Activated CD4-positive, alpha-beta T cell treated with anti-CD3 and anti-CD28 coated beads, Interleukin-2, amount 50 U/mL, for 16 hours (primary cell): Measurements from ENCODE around the gene RAB17.

Source experiments
- DNase-seq: peaks from one replicate; pipeline ENCODE4 v3.0.0-alpha.2; 2020

Gene RAB17

GRCh38 chr2:237575869-237576862, 14.4 kb downstream of the RAB17 start:
- DNase-seq, result no peak

DNA sequence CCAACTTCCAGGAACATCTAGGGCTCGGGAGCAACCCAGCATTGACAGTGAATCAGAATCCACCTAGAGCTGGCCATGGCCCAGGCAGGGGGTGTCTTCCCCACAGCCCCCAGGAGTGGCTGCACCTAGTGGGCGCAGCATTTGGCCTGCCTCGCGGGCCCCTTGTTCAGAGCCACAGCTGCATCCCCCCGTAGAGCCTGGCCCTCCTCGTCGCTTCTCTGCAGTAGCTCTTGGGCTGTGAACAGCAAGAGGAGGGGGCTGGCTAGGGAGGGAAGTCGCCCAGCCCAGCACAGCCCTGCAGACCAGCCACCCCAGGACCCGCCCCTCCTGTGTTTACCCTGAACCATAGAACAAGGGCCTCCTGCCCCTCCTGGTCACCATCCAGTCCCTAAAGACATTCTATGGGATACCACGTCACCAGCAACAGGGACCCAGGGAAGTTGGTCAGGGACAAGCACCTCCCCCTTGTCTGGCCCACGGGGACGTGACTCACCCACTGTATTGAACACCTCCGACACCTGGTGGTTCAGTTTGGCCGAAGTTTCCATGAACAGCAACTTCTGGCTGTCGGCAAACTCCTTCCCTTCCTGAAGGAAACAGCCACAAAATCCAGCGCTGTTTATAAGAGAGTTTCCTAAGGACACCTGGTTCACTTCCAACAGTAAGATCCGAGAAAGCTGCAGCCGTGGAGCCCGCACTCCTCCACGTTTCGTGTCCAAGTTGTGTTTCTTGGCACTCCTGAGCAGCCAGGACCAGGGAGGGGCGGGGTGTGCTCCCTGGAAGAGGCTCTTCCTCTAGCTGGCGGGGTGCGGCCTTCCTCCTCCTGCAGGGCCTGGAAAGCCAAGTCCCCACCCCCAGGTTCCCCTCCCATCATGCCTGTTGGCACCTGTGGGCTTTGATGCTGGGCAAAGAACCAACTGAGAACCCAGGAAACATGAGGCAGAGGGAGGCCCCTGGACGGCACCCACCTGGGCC, 15.4 kb downstream of the RAB17 start:
- DNase-seq, result no peak

- no peak for DNase-seq
These were observed 16.1 kb downstream of the RAB17 start for GRCh38 chr2:237574467-237574866.

DNA sequence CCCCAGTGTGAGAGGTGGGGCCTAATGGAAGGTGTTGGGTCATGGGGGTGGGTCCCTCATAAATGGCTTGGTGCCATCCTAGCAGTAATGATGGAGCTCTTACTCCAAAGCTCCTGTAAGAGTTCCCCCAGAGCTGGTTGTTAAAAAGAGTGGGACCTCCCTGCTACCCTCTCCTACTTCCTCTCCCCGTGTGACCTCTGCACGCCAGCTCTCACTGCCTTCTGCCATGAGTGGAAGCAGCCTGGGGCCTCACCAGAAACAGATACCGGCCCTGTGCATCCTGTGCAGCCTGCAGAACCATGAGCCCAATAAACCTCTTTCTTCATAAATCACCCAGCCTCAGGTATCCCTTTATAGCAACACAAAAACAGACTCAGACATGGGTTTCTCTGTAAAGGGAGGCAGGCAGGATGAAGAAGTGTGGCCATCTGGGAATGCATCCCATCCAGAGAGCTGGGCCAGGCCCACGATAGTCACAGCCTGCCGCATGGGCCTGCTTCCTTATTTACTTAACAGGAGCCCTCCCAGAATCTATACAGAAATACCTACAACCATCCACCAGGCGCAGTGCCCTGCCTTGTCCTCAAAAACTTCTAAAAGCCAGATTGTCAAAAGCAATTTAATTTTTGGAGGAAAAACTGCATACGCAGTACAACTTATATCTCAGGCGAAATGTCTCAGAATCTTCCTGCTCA, 16.7 kb downstream of the RAB17 start:
- DNase-seq, result no peak

- no peak for DNase-seq
These were observed 17.8 kb downstream of the RAB17 start for GRCh38 chr2:237572742-237573101.

DNA sequence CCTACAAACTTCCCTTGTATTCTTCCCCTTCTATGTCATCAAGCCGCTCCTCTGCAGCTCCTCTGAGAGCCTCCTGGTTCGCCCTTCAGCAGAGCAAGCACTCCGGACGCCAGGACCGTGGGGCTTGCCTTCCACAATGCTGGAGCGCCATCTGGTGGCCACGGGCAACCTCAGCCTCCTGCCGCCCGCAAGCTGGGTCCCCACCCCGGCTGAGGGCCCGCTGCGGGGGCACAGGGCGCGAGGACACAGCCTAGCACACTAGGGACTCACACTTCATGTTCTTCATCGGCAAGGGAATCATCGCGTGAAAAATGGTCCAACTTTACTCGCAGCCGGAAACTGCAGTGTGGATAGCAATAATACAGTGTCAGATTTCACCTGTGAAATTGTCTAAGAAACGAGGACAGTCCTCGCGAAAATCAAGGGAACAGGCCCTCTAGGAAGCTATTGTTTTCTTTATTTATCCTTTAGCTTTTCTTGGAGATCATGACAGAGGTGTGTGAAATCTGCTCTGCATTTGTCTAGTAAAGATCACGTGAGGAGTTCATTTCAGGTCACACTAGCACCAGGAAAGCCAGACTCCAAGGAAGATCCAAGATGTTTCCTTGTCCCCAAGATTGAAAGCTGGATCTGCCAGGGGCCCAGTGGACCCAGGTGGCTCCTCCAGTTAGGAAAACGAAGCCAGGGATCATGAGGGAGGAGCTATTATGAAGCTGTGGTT, 18.4 kb downstream of the RAB17 start:
- DNase-seq, result peak; percentile 84

DNA sequence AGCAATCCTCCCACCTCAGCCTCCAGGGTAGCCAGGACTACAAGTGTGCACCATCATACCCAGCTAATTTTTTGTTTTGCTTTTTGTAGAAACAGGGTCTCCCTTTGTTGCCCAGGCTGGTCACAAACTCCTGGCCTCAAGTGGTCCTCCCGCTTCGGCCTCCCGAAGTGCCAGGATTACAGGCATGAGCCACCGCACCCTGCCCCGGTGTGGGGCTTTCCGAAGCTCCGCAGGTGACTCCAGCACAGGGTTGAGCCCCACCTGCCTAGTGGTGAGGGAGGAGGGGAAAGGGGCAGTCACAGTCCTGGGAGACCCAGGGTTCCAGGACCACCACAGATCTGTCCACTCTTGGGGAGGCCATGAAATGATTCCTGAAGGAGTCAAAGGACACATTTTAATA, 19.0 kb downstream of the RAB17 start:
- DNase-seq, result no peak

- no peak for DNase-seq
These were observed 19.7 kb downstream of the RAB17 start for GRCh38 chr2:237570776-237571335.

DNA sequence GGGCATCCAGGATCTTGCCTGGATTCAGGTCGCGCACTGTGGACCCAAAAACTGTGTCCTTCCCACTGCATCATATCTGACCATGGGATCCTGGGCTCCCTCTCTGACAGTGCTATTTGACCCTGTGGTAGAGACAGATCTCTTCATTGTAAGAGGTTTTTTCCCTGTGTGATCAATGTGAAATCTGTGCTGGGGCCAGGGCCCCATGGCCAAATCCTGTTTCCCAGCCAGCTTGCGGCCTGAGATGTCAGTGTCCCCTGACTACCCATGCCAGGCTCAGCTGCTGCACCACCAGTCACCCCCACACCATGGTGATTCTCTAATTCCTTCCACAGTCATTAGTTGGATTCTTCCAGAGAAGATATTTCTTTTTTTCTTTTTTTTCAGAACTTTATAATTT, 20.6 kb downstream of the RAB17 start:
- no peak for DNase-seq

GRCh38 chr2:237569041-237569440, 21.5 kb downstream of the RAB17 start:
- no peak for DNase-seq

DNA sequence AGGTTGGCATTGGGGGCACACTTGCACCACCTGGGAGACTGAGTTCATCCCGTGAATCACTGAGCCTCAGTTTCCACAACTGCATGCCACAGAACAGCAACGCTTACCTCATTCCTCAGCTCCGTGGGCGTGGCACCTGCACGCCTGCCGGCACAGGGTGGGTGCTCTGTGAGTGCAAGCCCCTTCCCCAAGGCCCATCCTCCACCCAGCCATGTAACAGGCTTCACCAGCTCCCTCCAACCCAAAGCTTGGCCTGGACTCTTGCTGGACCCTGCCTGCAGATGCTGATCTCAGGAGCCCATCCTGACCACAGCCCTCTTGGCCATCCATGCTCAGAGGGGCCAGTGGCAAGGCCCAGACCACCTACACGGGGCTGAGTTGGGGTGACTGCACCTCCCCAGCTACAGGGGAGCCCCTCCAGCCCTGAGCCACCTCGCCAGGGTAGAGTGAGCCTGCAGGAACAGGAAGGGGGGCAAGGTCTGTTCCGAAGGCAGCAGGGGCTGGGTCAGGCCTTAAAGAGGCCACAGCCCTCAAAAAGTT, 22.3 kb downstream of the RAB17 start:
- DNase-seq, result no peak

DNA sequence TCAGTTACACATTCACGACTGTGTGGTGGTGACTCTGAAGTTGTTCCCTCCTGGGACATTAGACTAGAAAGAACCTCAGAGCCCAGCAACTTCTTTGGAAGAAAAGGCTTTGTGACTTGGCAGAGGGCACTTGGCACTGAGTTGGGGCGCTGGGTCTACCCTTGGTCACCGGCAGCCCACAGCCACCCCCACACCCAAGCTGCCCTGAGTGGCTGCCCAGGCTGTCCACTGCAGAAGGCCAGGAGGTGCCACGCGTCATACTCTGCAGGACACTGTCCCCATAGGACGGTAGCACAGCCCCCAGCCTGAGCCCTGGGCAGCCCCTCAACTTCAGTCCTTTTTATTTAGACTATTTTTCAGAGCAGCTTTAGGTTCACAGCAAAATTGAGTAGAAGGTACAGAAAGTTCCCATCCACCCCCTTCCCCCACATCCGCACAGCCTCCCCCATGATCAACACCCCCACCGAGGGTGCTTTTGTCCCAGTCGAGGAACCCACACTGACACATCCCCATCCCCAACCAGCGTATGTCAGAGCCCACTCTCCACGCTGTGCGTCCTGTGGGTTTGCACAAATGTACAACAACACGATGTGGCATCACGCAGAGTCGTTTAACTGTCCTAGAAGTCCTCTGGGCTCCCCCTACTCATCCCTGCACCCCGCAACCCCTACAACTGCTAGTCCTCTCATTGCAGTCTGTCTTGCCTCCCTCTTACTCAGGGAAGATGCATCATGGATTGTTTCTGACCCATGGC, 23.1 kb downstream of the RAB17 start:
- DNase-seq, result no peak

GRCh38 chr2:237566401-237567235, 23.9 kb downstream of the RAB17 start, which contains the start of gene PRLH:
TSS of gene PRLH (plus strand) at chr2:237566574. CDS start at chr2:237566574, 0 bp downstream.
- DNase-seq, result no peak

- no peak for DNase-seq
These were observed 24.6 kb downstream of the RAB17 start for GRCh38 chr2:237565974-237566373.

- no peak for DNase-seq
These were observed 25.9 kb downstream of the RAB17 start for GRCh38 chr2:237564526-237565131.

- DNase-seq, result no peak
These were observed 26.7 kb downstream of the RAB17 start for GRCh38 chr2:237563816-237564215.

DNA sequence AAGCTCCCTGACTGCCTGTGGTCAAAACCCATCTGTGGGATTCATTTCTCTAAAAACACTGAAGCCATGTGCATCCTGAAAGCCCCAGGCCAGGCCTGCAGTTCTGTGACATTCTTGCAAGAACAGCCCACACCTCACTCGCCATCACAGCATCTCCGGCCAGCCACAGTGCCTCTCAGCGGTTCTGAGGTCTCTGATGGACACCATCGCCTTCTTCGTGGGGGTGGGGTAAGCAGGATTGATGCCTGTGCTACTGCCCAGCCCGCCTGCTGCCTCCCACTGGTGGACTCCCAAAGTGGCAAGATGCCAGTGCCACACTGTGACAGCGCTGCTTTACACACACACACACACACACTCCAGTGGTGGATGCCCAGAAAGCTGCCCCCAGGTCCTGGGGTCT, 29.3 kb downstream of the RAB17 start:
- DNase-seq, result no peak

DNA sequence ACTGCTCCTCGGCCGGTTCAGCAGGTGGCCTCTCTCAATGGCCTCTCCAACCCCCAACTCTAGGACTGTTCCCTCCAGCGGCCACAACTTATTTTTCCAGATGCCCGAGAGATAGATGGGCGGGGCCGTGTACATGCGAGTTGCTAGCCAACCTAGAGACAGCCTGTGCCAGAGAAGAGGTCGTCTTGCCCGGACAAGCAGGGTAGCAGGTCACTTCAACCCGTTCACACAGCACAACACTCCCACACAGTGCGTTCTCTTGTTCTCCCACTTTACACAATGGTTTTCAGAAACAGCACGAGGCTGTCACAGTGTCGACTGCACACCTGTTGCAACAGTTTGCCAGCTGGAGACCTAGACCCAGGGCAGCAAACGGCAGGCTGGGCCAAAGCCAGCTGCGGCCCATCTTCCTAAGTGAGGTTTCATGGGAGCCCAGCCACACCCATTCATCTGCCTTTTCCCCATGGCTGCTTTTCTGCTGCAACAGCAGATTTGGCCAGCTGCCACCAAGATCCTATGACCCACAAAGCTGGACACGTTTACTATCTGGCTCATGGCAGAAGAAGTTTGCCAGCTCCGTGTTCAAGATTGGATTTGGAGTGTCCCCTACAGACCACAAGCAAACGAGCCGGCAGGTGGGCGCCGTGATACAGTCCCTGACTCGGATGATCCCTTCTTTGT, 31.4 kb downstream of the RAB17 start:
- no peak for DNase-seq

GRCh38 chr2:237557633-237558015, 32.9 kb downstream of the RAB17 start:
- DNase-seq, result no peak
